H1 (cell line): Measurements from ENCODE around the gene C16orf54. TPM values are rescaled to one million over a fixed set of nuclear protein-coding genes. Genes with fewer than 3 reads are reported as not detected.
"Not testable (repeated sequence)": the region's sequence is repeated elsewhere in the genome, so short reads cannot be mapped to it uniquely, and the experiment has no call there.

Source experiments
- CTCF ChIA-PET: fragments of 300-600 bp; sonication (Branson Sonifier 250); formaldehyde crosslinking; loops from one replicate; lab custom pipeline; 2021; ENCODE audit not compliant: partially characterized antibody; lab: Charles Lee
- POLR2A ChIA-PET: fragments of 300-600 bp; sonication (Branson Sonifier 250); formaldehyde crosslinking; loops from one replicate; lab custom pipeline; 2021; ENCODE audit warnings: inconsistent platforms; ENCODE audit not compliant: partially characterized antibody; lab: Charles Lee
- DNase-seq, 2 experiments: peaks; one replicate each; pipeline versions ENCODE4 v3.0.0 to v3.0.0-alpha.2; 2010 to 2022; ENCODE audit warnings: low spot score in 2 of 2, low read depth in 1 of 2, mixed read lengths in 1 of 2
- FAIRE-seq: peaks from 2 replicates; lab custom pipeline; 2011; peaks lifted over from hg19 to GRCh38; lab: Jason Lieb, UNC
- H2AFZ ChIP-seq: 2 replicates; pipeline ENCODE4 v1.8.1; 2012; ENCODE audit warnings: low read length, inconsistent platforms
- H2AK5ac ChIP-seq: 2 replicates; pipeline ENCODE4 v1.6.1; 2013; ENCODE audit warnings: low read depth, low read length
- H2BK120ac ChIP-seq: replicated peaks from 2 replicates; pipeline ENCODE3; 2013; ENCODE audit warnings: low read depth, low read length, inconsistent platforms
- H2BK12ac ChIP-seq: 2 replicates; pipeline ENCODE4 v1.6.1; 2013; ENCODE audit warnings: low read depth, low read length
- H2BK15ac ChIP-seq: 2 replicates; pipeline ENCODE4 v1.6.1; 2013; ENCODE audit warnings: low read length
- H2BK20ac ChIP-seq: 2 replicates; pipeline ENCODE4 v1.6.1; 2013; ENCODE audit warnings: low read length
- H2BK5ac ChIP-seq: 2 replicates; pipeline ENCODE4 v1.6.1; 2013; ENCODE audit warnings: low read depth, low read length
- H3K14ac ChIP-seq: 2 replicates; pipeline ENCODE4 v1.6.1; 2013; ENCODE audit warnings: inconsistent platforms; ENCODE audit not compliant: insufficient read length
- H3K18ac ChIP-seq: 2 replicates; pipeline ENCODE4 v1.6.1; 2013; ENCODE audit warnings: low read length; ENCODE audit errors: extremely low read depth
- H3K23ac ChIP-seq: 2 replicates; pipeline ENCODE4 v1.6.1; 2013; ENCODE audit warnings: inconsistent platforms; ENCODE audit not compliant: insufficient read length
- H3K23me2 ChIP-seq: 2 replicates; pipeline ENCODE4 v1.6.1; 2013; ENCODE audit warnings: low read depth, low read length
- H3K27ac ChIP-seq: 2 replicates; pipeline ENCODE4 v1.6.1; 2011; ENCODE audit warnings: low read depth, low read length, inconsistent platforms
- H3K27me3 ChIP-seq, 4 experiments: replicated peaks in 1 of 4; 1 replicate in 1 of 4; 2 replicates in 3 of 4; pipeline versions ENCODE4 v1.6.1 to v1.8.1; 2011 to 2013; ENCODE audit warnings: low read length in 3 of 4, mild to moderate bottlenecking in 3 of 4, inconsistent platforms in 2 of 4, mixed read lengths in 2 of 4, moderate library complexity in 1 of 4; ENCODE audit not compliant: control insufficient read depth in 3 of 4, insufficient read depth in 3 of 4; ENCODE audit errors: extremely low read depth in 1 of 4
- H3K36me3 ChIP-seq, 4 experiments: 2 replicates each; pipeline versions ENCODE4 v1.6.1 to v1.8.1; 2011 to 2013; ENCODE audit warnings: mild to moderate bottlenecking in 4 of 4, low read length in 3 of 4, moderate library complexity in 2 of 4, control low read depth in 1 of 4, inconsistent platforms in 1 of 4; ENCODE audit not compliant: insufficient read depth in 4 of 4, control insufficient read depth in 2 of 4
- H3K4ac ChIP-seq: replicated peaks from 2 replicates; pipeline ENCODE3; 2013; ENCODE audit warnings: low read length, low read depth, mixed read lengths, inconsistent platforms; ENCODE audit not compliant: insufficient read length
- H3K4me1 ChIP-seq, 4 experiments: replicated peaks in 1 of 4; 1 replicate in 1 of 4; 2 replicates in 3 of 4; pipeline versions ENCODE4 v1.6.1 to v1.8.1; 2011 to 2013; ENCODE audit warnings: low read length in 3 of 4, inconsistent platforms in 2 of 4, mixed read lengths in 1 of 4; ENCODE audit not compliant: insufficient read depth in 4 of 4, control insufficient read depth in 3 of 4
- H3K4me2 ChIP-seq, 2 experiments: 2 replicates each; pipeline versions ENCODE4 v1.6.1 to v1.8.1; 2011 to 2013; ENCODE audit warnings: low read depth in 2 of 2, low read length in 2 of 2, control low read depth in 1 of 2, inconsistent platforms in 1 of 2, mild to moderate bottlenecking in 1 of 2; ENCODE audit not compliant: insufficient read depth in 1 of 2
- H3K4me3 ChIP-seq, 4 experiments: fragments of 200-600, 300-600 bp in 1 of 4; sonication (generic), shearing (Covaris generic), sonication (Bioruptor Twin) in 1 of 4; 2 replicates each; pipeline versions ENCODE4 v1.5.1 to v1.8.1; 2011 to 2016; ENCODE audit warnings: low read length in 4 of 4, low read depth in 3 of 4, control low read depth in 2 of 4, inconsistent platforms in 2 of 4, mild to moderate bottlenecking in 2 of 4, mixed read lengths in 1 of 4, moderate library complexity in 1 of 4; ENCODE audit not compliant: insufficient read depth in 2 of 4; ENCODE audit errors: extremely low read depth in 1 of 4
- H3K56ac ChIP-seq: replicated peaks from 2 replicates; pipeline ENCODE3; 2013; ENCODE audit warnings: low read depth, mild to moderate bottlenecking, mixed read lengths, low read length, inconsistent platforms; ENCODE audit not compliant: insufficient read length
- H3K79me1 ChIP-seq: 2 replicates; pipeline ENCODE4 v1.6.1; 2013; ENCODE audit warnings: low read depth, low read length, control low read depth
- H3K79me2 ChIP-seq, 2 experiments: 2 replicates each; pipeline versions ENCODE4 v1.6.1 to v1.8.1; 2012 to 2013; ENCODE audit warnings: low read length in 2 of 2, mild to moderate bottlenecking in 2 of 2, inconsistent platforms in 1 of 2; ENCODE audit not compliant: insufficient read depth in 2 of 2, control insufficient read depth in 1 of 2
- H3K9ac ChIP-seq, 4 experiments: replicated peaks in 1 of 4; 1 replicate in 1 of 4; 2 replicates in 3 of 4; pipeline versions ENCODE4 v1.6.1 to v1.8.1; 2011 to 2013; ENCODE audit warnings: low read depth in 3 of 4, low read length in 3 of 4, control low read depth in 2 of 4, mild to moderate bottlenecking in 2 of 4, moderate library complexity in 2 of 4, inconsistent platforms in 1 of 4; ENCODE audit errors: extremely low read depth in 1 of 4
- H3K9me3 ChIP-seq, 2 experiments: 2 replicates each; pipeline versions ENCODE4 v1.6.1 to v1.8.1; 2012 to 2013; ENCODE audit warnings: mild to moderate bottlenecking in 2 of 2, moderate library complexity in 2 of 2, control low read depth in 1 of 2, inconsistent platforms in 1 of 2, low read depth in 1 of 2, low read length in 1 of 2, mixed read lengths in 1 of 2; ENCODE audit not compliant: insufficient read depth in 2 of 2
- H4K20me1 ChIP-seq, 2 experiments: replicated peaks in 1 of 2; 2 replicates each; pipeline versions ENCODE3 to v1.8.1; 2011 to 2013; ENCODE audit warnings: inconsistent platforms in 2 of 2, low read length in 2 of 2, mild to moderate bottlenecking in 1 of 2; ENCODE audit not compliant: insufficient read depth in 2 of 2, control insufficient read depth in 1 of 2
- H4K5ac ChIP-seq: 2 replicates; pipeline ENCODE4 v1.6.1; 2013; ENCODE audit warnings: low read length, low read depth, mixed read lengths, inconsistent platforms; ENCODE audit not compliant: insufficient read length
- H4K8ac ChIP-seq: 2 replicates; pipeline ENCODE4 v1.8.0; 2013; ENCODE audit warnings: mild to moderate bottlenecking, moderate library complexity, low read length, inconsistent platforms; ENCODE audit not compliant: insufficient read depth; ENCODE audit errors: extremely low read depth
- H4K91ac ChIP-seq: replicated peaks from 2 replicates; pipeline ENCODE3; 2013; ENCODE audit warnings: low read length, mixed read lengths, inconsistent platforms; ENCODE audit not compliant: insufficient read length
- BACH1 ChIP-seq: IDR thresholded peaks from 2 replicates; pipeline ENCODE4 v1.6.1; 2012; ENCODE audit warnings: low read length, improper control_type of control experiment
- FOSL1 ChIP-seq: IDR thresholded peaks from 2 replicates; pipeline ENCODE4 v1.6.1; 2011; ENCODE audit warnings: mild to moderate bottlenecking, low read depth, low read length, moderate library complexity; ENCODE audit not compliant: insufficient read depth
- KDM5A ChIP-seq: fragments of 200-600 bp; IDR thresholded peaks from 2 replicates; pipeline ENCODE4 v1.7.1; 2012; ENCODE audit warnings: mild to moderate bottlenecking, low read length, inconsistent platforms, mixed read lengths
- WGBS, 2 experiments: shearing (Covaris generic) in 1 of 2; methylation state at CpG; one replicate each; pipeline versions ENCODE4 v1.1.6 to v1.1.7; 2013 to 2015; ENCODE audit warnings: low lambda C conversion rate in 2 of 2, mixed read lengths in 2 of 2, inconsistent platforms in 1 of 2, low coverage in 1 of 2, missing lambda C conversion rate in 1 of 2; ENCODE audit not compliant: insufficient replicate concordance in 2 of 2, insufficient coverage in 1 of 2, insufficient read length in 1 of 2; ENCODE audit errors: extremely low coverage in 1 of 2, missing lambda C conversion rate in 1 of 2; 5-methylcytosine and 5-hydroxymethylcytosine counted together
- polyA plus RNA-seq, 7 experiments: library from polyadenylated mRNA; depleted of rRNA in 3 of 7; stranded (reverse) in 5 of 7; unstranded in 2 of 7; fragments of >200 nt in 5 of 7; fragments of 200-250 nt in 2 of 7; gene quantifications; 1 replicate in 5 of 7; 2 replicates in 1 of 7; 4 replicates in 1 of 7; pipeline versions ENCODE4 v1.2.1 to v1.2.3, GENCODE V29; 2011 to 2013; ENCODE audit warnings: missing spikeins in 2 of 7, mixed read lengths in 2 of 7
- total RNA-seq: library from RNA; stranded (reverse); fragmentation: NEBNext Ultra II Directional; extraction: Animal tissue kit (Norgen Biotek cat#: 25700); gene quantifications from 2 replicates; pipeline ENCODE4 v1.2.1, GENCODE V29; 2021
- TF ChIP-seq, protein P1 (sequence below), 3 experiments: IDR thresholded peaks; 1 replicate in 2 of 3; 2 replicates in 1 of 3; pipeline versions ENCODE4 v1.5.1 to v1.6.1; 2011; ENCODE audit warnings: low read length in 3 of 3, mild to moderate bottlenecking in 3 of 3, inconsistent platforms in 2 of 3, low read depth in 1 of 3, moderate library complexity in 1 of 3; ENCODE audit not compliant: insufficient read depth in 1 of 3; ENCODE audit errors: control extremely low read depth in 1 of 3

The C16orf54 gene
- total and polyA plus RNA-seq, 2 of the 8 experiments (the other 6 are each of a cell fraction or from before 2014, with no cell fraction given) = not detected

DNA sequence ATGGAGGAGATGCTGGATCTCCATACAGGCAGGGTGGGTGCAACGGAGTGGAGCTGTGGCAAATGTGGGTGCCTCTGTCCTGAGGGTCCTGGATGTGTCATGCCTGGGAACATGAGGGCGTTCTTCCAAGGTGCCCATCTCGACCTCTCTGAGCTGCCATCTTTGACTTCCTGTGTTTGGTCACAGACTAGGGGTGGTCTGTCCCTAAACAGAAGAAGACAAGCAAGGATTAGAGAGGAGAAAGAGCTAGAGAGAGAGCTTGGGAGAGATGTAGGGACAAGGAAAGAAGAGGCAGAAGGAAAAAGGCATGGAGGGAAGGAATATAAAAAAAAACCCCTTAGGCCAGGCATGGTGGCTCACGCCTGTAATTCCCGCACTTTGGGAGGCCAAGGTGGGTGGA, 28.9 kb upstream of the C16orf54 start (continued):
- TF ChIP-seq, protein P1, sequence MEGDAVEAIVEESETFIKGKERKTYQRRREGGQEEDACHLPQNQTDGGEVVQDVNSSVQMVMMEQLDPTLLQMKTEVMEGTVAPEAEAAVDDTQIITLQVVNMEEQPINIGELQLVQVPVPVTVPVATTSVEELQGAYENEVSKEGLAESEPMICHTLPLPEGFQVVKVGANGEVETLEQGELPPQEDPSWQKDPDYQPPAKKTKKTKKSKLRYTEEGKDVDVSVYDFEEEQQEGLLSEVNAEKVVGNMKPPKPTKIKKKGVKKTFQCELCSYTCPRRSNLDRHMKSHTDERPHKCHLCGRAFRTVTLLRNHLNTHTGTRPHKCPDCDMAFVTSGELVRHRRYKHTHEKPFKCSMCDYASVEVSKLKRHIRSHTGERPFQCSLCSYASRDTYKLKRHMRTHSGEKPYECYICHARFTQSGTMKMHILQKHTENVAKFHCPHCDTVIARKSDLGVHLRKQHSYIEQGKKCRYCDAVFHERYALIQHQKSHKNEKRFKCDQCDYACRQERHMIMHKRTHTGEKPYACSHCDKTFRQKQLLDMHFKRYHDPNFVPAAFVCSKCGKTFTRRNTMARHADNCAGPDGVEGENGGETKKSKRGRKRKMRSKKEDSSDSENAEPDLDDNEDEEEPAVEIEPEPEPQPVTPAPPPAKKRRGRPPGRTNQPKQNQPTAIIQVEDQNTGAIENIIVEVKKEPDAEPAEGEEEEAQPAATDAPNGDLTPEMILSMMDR (IDR thresholded peaks at IDR 0.05; ENCODE audit: control extremely low read depth in 1 of 3, insufficient read depth in 1 of 3, low read depth in 1 of 3, low read length in 3 of 3) = no peak
- TF ChIP-seq FOSL1 (no peak), BACH1 (no peak), KDM5A (no peak)

DNA sequence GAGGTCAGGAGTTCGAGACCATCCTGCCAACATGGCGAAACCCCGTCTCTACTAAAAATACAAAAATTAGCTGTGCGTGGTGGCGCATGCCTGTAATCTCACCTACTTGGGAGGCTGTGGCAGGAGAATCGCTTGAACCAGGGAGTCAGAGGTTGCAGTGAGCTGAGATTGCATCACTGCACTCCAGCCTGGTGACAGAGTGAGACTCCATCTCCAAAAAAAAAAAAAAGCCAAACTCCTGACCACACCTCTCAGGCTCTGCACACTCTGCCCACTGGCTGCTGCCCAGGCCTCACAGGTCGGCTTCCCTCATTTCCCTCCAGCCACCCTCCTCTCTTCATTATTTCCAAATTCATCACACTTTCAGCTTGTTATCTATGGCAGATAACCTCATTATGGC, 26.5 kb upstream of the C16orf54 start:
- H3K27me3 ChIP-seq, H4K20me1 ChIP-seq, H2BK120ac ChIP-seq, H3K9ac ChIP-seq, H3K4me1 ChIP-seq, H3K18ac ChIP-seq, H3K56ac ChIP-seq, H3K4me2 ChIP-seq, H2BK15ac ChIP-seq, H2BK5ac ChIP-seq, H4K8ac ChIP-seq, FAIRE-seq, H3K79me2 ChIP-seq, H3K14ac ChIP-seq, H2BK12ac ChIP-seq, H3K4ac ChIP-seq, H3K23ac ChIP-seq, DNase-seq, H3K36me3 ChIP-seq, H3K9me3 ChIP-seq, H2AK5ac ChIP-seq, H4K91ac ChIP-seq, H3K27ac ChIP-seq, H2BK20ac ChIP-seq, H3K79me1 ChIP-seq, H4K5ac ChIP-seq, H3K4me3 ChIP-seq, H3K23me2 ChIP-seq, H2AFZ ChIP-seq: not testable (repeated sequence)
- ChIA-PET POLR2A (interaction anchor here (1.0 to 2.9 kb wide), 3 partner anchors 29 to 93 kb away, joined by 4 to 8 read pairs (median 4); no protein-coding TSS in a partner anchor), CTCF (interaction anchor here (0.7 to 3.2 kb wide), 5 partner anchors 13 to 71 kb away, joined by 3 to 22 read pairs (median 4); no protein-coding TSS in a partner anchor)
- 92% methylated on average over 7 of the region's 7 CpGs; no CpG with 5 or more reads in 1 of the 2 experiments for WGBS, 2 experiments
